Activated CD4-positive, CD25-positive, alpha-beta regulatory T cell (primary cell): Measurements from ENCODE around the gene BTK.

Experiments used
- DNase-seq, 4 experiments: peaks; one replicate each; lab custom pipeline; 2025; lab: John Stamatoyannopoulos, UW

Gene BTK

GRCh38 chrX:101393530-101394305 lies 7.7 kb upstream of the BTK start:
- no peak for DNase-seq

- no peak for DNase-seq
Measured at GRCh38 chrX:101391831-101392230, 5.8 kb upstream of the BTK start.

- peak; percentile 44 to 63 (median 50) for DNase-seq
Measured at GRCh38 chrX:101390664-101391525, 4.9 kb upstream of the BTK start, which contains the start of gene RPL36A. Gene RPL36A (plus strand): TSS chrX:101391011. CDS start chrX:101391044, 33 bp downstream.

GRCh38 chrX:101388604-101389003 lies 2.6 kb upstream of the BTK start:
- no peak for DNase-seq

GRCh38 chrX:101386542-101386885 lies 523 bp upstream of the BTK start:
- DNase-seq, result no peak

GRCh38 chrX:101385026-101385684 lies 836 bp downstream of the BTK start:
- DNase-seq, result no peak

- no peak for DNase-seq
Measured at GRCh38 chrX:101383679-101384205, 2.2 kb downstream of the BTK start.

GRCh38 chrX:101377547-101377946 lies 8.4 kb downstream of the BTK start:
- no peak for DNase-seq

GRCh38 chrX:101370888-101371504 lies 15.0 kb downstream of the BTK start:
- no peak for DNase-seq

GRCh38 chrX:101369687-101370086 lies 16.3 kb downstream of the BTK start:
- no peak for DNase-seq

GRCh38 chrX:101368800-101369199 lies 17.2 kb downstream of the BTK start:
- DNase-seq, result no peak

- DNase-seq, result no peak
Measured at GRCh38 chrX:101365301-101365795, 20.6 kb downstream of the BTK start.

GRCh38 chrX:101362757-101363156 lies 23.2 kb downstream of the BTK start:
- no peak for DNase-seq

- no peak for DNase-seq
Measured at GRCh38 chrX:101362116-101362515, 23.9 kb downstream of the BTK start.

GRCh38 chrX:101360390-101360789 lies 25.6 kb downstream of the BTK start:
- no peak for DNase-seq

- no peak for DNase-seq
Measured at GRCh38 chrX:101359966-101360365, 26.0 kb downstream of the BTK start.

- no peak for DNase-seq
Measured at GRCh38 chrX:101357166-101357795, 28.7 kb downstream of the BTK start.

GRCh38 chrX:101349193-101349562 lies 36.8 kb downstream of the BTK start:
- DNase-seq, result no peak

GRCh38 chrX:101348452-101349192 lies 37.4 kb downstream of the BTK start, which contains the start of gene TIMM8A:
Gene TIMM8A (minus strand): TSS chrX:101348742. CDS start chrX:101348664, 78 bp downstream.
- DNase-seq, result peak; percentile 43 to 59 (median 50)

GRCh38 chrX:101347859-101348451 lies 38.0 kb downstream of the BTK start:
- no peak for DNase-seq
